Right lobe of liver (tissue), 4 donors: ENCODE data around the gene HMGXB4.

Source experiments
- CTCF ChIP-seq, 4 donors: fragments of 200-600 bp in 3 of 4; fragments of 450-650 bp in 1 of 4; IDR thresholded peaks; one replicate each; pipeline versions ENCODE4 v1.5.1 to v1.8.0; 2016 to 2022; ENCODE audit warnings: antibody characterized with exemption in 4 of 4, mild to moderate bottlenecking in 2 of 4
- POLR2A ChIP-seq: fragments of 450-650 bp; IDR thresholded peaks from one replicate; pipeline ENCODE4 v1.6.1; 2017; ENCODE audit warnings: antibody characterized with exemption, mild to moderate bottlenecking
- donor health status: DM: no; HTN: no; CAD: no.
- donor health status: DM: no; HTN: no; CAD: no.
- donor health status: DM: no; HTN: yes; CAD: no.

DNA sequence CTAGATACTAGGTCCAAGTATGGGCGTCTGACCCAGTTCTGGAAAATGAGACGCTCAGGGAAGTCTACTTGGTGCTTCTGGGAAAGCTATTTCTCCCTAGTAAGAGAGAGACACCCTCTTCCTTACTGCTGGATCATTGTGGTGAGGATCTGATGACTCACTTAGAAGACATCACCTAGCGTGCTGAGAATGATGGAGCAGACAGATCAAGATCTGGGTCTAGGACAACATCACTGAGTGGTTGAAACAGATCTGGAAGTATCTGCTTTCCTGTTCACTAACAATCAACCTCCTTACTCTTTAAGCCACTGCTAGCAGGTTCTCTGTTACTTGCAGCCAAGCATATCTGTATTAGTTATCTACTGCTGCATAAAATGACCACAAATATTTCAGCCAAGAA lies 38.3 kb upstream of the HMGXB4 start:
- TF ChIP-seq POLR2A (no peak), CTCF (IDR thresholded peaks at IDR 0.05) (no peak)
